ENCODE measurements around the gene AVL9.
A peak's percentile ranks its signal among the peaks of the same experiment; 100 is the strongest.

Gene AVL9

GRCh38 chr7:32535162-32535702 lies 39.9 kb downstream of the AVL9 start:
- DNase-seq (ENCODE audit: low spot score): no peak

- no peak for DNase-seq (ENCODE audit: low spot score)
Observed at GRCh38 chr7:32536016-32536415, 40.7 kb downstream of the AVL9 start.

GRCh38 chr7:32536585-32536984 lies 41.3 kb downstream of the AVL9 start:
- DNase-seq (ENCODE audit: low spot score): no peak

- no peak for DNase-seq (ENCODE audit: low spot score)
Observed at GRCh38 chr7:32537760-32538159, 42.5 kb downstream of the AVL9 start.

GRCh38 chr7:32539366-32539765 lies 44.1 kb downstream of the AVL9 start:
- DNase-seq (ENCODE audit: low spot score): no peak

GRCh38 chr7:32539919-32540531 lies 44.7 kb downstream of the AVL9 start:
- peak; percentile 29 for DNase-seq (ENCODE audit: low spot score)

- no peak for DNase-seq (ENCODE audit: low spot score)
Observed at GRCh38 chr7:32542595-32542994, 47.3 kb downstream of the AVL9 start.

- no peak for DNase-seq (ENCODE audit: low spot score)
Observed at GRCh38 chr7:32559480-32559879, 64.2 kb downstream of the AVL9 start.

GRCh38 chr7:32560075-32560474 lies 64.8 kb downstream of the AVL9 start:
- no peak for DNase-seq (ENCODE audit: low spot score)

GRCh38 chr7:32561613-32562012 lies 66.3 kb downstream of the AVL9 start:
- DNase-seq (ENCODE audit: low spot score): peak; percentile 30

- DNase-seq (ENCODE audit: low spot score): no peak
Observed at GRCh38 chr7:32564542-32564941, 69.3 kb downstream of the AVL9 start.

GRCh38 chr7:32569388-32570289 lies 74.3 kb downstream of the AVL9 start:
- DNase-seq (ENCODE audit: low spot score): no peak

- DNase-seq (ENCODE audit: low spot score): no peak
Observed at GRCh38 chr7:32573110-32573687, 77.9 kb downstream of the AVL9 start.

GRCh38 chr7:32574626-32575025 lies 79.3 kb downstream of the AVL9 start:
- DNase-seq (ENCODE audit: low spot score): no peak

- DNase-seq (ENCODE audit: low spot score): no peak
Observed at GRCh38 chr7:32577421-32577820, 82.1 kb downstream of the AVL9 start.

GRCh38 chr7:32579776-32580175 lies 84.5 kb downstream of the AVL9 start:
- no peak for DNase-seq (ENCODE audit: low spot score)

- DNase-seq (ENCODE audit: low spot score): no peak
Observed at GRCh38 chr7:32580646-32581045, 85.4 kb downstream of the AVL9 start.

- no peak for DNase-seq (ENCODE audit: low spot score)
Observed at GRCh38 chr7:32582036-32582435, 86.7 kb downstream of the AVL9 start.

GRCh38 chr7:32583791-32584190 lies 88.5 kb downstream of the AVL9 start:
- DNase-seq (ENCODE audit: low spot score): no peak

GRCh38 chr7:32586291-32587221 lies 91.3 kb downstream of the AVL9 start:
- DNase-seq (ENCODE audit: low spot score): no peak

- no peak for DNase-seq (ENCODE audit: low spot score)
Observed at GRCh38 chr7:32587411-32587948, 92.2 kb downstream of the AVL9 start.

Measured in activated CD4-positive, alpha-beta T cell treated with anti-CD3 and anti-CD28 coated beads, Interleukin-2, Interleukin-4, amounts not matched to agents 100 ng/mL and 50 ng/mL, durations not matched to agents 16 hours and 8 hours (primary cell).